ENCODE results near the gene GNG3. TPM values are rescaled to one million over a fixed set of nuclear protein-coding genes. Genes with fewer than 3 reads are reported as not detected.
"Not testable (repeated sequence)": the region's sequence is repeated elsewhere in the genome, so short reads cannot be mapped to it uniquely, and the experiment has no call there.

The GNG3 gene
- polyA plus RNA-seq, 4 donors, result 1.4 to 2.4 (median 1.9) TPM

DNA sequence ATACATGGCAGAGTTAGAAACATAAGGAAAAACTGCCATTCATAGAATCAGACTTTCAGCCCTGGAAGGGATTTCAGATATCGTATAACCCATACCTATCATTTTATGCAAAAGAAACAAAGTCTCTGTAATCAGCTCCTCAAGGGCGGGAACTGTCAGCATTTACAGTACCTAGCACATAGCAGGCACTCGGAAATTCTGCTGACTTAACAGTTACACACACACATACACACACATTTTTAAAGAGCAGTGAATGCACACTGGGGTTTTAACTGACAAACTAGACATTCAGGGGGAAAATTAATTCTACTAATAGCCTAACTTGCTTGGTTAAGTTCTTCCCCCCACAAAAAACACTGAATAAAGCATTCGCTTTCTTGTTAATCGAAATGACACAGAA is 8.7 kb downstream of the GNG3 start:
- DNase-seq (ENCODE audit: low read depth in 4 of 4, low spot score in 3 of 4), result no peak

DNA sequence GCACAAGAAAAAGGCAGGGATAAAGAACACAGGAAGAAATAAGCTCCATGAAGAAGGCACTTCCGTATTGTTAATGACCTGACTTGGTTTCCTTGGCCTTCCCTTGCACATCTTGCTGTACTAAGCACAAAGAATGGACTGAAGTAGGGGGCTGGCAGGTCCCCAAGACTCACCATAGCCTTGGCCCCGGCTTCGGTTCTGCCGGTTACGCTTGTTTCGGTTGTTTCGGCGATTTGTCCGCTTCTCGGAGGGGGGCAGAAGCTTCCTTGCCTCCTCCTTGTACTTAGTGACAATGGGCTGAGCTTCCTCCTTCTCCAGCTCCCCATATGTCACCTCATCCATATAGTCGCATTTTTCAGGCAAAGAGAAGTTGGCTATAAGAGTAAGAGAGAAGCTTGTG is 9.3 kb downstream of the GNG3 start:
- no peak for DNase-seq (ENCODE audit: low read depth in 4 of 4, low spot score in 3 of 4)

DNA sequence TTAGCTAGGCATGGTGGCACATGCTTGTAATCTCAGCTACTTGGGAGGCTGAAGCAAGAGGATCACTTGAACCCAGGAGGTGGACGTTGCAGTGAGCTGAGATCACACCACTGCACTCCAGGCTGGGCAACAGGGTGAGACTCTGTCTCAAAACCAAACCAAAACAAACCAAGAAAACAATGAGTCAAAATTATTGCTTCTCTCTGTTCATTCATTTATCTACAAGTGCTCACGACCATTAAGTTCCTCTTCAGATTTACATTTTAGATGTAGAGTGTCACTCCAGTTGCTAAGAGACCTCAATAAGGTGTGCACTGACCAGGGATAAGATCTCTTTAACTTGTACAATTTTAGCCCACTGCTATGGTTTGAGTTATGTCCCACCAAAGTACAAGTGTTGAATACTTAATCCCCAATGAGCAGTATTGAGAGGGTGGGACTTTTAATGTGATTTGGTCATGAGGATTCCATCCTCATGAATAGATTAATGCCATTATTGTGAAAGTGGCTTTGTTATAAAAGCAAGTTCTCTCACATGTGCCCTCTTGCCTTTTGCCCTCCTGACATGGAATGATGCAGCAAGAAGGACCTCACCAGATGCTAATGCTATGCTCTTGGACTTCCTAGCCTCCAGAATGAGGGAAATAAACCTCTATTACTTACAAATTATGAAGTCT is 12.0 kb downstream of the GNG3 start:
- no peak for DNase-seq (ENCODE audit: low read depth in 4 of 4, low spot score in 3 of 4)

DNA sequence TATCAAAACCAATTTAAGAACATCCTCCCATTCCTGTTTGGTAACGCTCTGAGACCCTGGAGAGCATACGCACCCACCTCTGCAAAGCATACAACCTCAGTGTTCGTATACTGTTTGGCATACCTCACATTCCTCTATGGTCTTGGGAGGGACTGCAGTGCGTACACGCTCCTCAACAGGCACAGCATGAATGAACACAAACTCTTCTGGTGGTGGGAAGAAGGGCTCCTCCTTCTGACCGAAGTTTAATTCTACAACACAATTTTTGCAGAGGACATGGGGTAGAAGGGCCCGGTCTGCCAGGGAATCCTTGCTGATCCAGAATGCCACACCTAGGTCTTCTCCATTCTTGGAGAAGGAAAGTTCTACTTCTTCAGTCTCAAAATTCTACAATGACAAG is 14.5 kb downstream of the GNG3 start:
- no peak for DNase-seq (ENCODE audit: low read depth in 4 of 4, low spot score in 3 of 4)

DNA sequence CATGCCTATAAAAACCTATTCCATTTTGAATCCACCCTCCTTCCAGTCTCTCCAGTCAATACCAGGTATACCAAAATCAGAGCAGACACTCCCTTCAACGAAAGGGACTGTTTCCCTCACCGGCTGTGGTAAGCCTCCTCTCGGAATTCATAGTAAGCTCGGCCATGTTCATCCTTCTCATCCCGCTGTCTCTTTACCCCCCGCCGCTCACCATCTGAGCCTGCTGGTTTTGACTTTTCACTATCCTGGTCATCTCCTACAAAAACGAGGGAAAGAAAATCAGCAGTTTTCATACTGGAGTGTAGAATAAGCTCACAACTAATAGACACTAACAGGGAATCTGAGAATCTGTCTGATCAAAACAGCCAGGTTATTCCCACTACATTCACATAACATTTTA is 16.7 kb downstream of the GNG3 start:
- DNase-seq (ENCODE audit: low read depth in 4 of 4, low spot score in 3 of 4), result no peak

DNA sequence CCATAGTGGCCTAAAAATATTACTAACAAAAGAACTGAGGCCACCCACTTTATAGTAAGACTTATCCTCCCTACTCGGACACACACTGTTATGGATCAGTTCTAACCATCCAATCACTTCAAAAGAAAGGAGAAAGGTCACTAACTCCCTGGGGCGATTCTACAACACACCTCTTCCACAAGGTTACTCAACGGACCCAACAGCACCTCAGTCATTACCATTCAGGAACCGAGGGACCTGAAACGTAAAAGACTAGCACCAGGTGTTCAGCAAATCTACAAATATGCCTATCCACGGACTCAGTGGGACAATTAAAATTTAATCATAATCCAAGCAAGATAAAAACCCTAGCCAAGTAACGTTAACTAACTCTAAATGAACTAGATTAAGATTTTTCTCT is 18.2 kb downstream of the GNG3 start:
- no peak for DNase-seq (ENCODE audit: low read depth in 4 of 4, low spot score in 3 of 4)

DNA sequence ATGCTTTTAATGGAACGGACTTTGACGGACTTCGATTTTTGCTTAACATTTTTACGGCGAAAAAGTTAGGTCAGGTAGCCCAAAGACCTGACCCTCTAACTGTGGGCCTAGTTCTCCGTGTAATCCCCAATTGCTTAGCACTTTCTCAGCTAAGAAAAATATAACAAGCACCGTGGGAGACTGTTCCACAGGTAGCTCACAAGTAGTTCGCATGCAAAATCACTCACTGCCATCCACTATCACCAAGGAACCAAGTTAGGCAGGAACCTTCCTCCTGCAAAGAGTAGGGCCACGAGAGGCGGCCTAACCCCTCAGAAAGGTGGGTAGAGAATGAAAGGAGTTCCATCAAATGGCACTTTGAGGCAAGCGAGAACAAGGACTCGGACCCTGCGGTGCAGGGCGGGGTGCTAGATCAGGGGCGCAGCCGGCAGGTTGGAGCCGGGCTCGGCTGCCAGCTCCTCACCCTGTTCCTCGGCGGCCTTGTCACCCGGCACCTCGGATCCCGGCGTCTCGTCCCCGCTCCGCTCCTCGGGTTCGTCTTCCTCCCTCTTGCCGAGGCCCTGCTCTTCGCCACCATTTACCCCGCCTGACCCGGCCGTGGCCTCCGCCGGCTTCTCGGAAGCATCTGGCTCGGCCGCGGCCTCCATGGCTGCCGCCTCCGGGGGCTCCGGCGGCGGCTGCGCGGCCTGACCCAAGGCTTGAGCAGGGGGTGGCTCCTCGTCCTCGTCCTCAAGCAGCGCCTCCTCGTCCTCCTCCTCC is 18.9 kb downstream of the GNG3 start:
- no peak for DNase-seq (ENCODE audit: low read depth in 4 of 4, low spot score in 3 of 4)

DNA sequence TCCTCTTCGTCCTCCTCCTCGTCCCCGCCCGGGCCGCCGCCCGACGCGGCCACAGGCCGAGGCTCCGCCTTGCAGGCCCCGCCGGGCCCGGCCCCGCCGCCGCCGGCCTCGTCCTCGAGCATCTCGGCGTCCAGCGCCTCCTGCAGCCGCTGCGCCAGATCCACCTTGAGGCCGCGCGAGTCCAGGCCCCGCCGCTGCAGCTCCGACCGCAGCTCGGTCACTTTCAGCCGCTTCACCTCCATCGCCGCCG is 19.4 kb downstream of the GNG3 start:
- DNase-seq (ENCODE audit: low read depth in 4 of 4, low spot score in 3 of 4), result no peak

DNA sequence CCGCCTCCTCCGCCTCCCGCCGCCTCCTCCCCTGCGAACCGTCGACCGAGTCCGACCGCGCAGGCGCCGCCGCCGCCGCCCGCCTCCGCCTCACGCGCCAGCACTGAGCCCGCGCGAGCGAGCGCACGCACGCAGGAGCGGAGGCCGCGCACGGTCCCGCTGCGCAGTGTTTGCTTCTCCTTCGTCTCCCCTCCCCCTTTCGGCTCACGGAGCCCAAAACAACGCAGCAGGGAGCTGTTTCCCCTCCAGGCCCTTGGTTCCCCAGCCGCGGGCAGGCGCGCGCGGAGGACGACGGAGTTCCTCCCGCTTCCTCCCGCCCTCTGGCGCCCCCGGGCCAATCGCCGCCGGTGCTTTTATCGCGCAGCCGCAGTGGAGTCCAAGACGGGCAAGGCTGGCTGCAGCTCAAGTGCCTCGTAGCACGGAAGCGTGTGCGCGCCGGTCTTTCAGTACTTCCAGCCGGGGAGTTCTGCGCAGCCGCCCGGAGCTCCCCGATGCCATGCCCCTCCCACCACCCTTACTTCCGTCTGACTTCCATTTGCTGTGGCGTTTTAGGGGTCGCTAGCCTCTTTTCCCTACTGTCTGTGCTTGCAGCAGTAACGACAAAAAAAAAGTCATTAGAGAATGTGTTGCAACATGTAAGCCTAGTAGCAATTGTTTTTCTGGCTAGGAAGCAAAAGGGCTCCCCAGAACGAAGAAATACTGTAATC is 19.8 kb downstream of the GNG3 start, which contains the start of gene HNRNPUL2:
TSS of gene HNRNPUL2 (minus strand) at position 293 of the 707 bp plus-strand sequence. CDS start 301 bp downstream, outside the sequence.
- DNase-seq (ENCODE audit: low read depth in 4 of 4, low spot score in 3 of 4), result peak; percentile 96 to 97 (median 97)

DNA sequence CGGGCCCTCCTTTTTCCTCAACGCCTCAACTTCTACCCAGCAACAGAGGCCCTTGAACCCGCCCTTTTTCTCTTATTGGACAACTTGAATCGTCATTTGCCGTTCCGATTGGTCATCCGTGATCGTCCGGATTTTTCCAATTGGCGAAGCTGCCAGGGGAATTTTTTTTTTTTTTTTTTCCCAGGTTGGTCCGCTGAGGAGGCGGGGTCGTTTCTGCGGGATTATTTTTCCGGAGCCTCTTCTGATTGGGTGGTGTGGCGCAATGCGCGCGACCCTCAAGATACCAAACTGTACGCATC is 20.3 kb downstream of the GNG3 start:
- peak; percentile 93 to 98 (median 98) for DNase-seq (ENCODE audit: low read depth in 4 of 4, low spot score in 3 of 4)

DNA sequence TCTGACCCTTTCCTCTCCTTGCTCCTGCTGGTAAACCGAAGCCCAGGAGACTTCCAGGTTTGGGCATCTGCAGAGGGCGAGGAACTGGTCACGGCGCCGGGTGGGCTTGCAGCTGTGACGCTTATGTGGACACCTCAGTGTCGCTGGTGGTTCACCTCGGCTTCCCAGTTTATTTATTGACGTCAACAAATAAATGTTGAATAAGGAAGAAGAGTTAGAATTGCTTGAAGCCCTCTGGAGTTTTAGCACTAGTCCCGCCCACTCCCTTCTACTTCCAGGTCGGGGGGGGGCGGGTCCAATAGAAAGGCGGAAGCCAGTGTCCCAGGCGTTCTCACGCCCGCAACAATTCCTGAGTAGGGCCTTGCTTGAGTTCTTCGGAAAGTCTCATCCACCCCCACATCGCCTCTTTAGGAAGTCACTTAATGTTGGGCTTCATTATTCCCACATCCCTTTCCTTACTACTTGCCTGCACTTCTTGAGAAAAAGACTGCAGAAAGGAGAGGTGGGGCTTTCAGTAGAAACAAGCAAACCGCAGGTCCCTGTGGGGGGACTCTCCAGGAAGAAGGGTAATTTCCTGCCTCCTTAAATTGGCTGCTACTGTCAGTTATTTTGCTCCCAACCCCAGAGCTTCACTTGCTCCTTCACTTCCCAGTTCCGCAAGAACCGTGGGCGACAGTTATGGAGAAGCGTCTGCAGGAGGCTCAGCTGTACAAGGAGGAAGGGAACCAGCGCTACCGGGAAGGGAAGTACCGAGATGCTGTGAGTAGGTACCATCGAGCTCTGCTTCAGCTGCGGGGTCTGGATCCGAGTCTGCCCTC is 20.9 kb downstream of the GNG3 start, which contains the start of gene TTC9C:
TSS of gene TTC9C (plus strand) at position 316 of the 818 bp plus-strand sequence. CDS start at position 679, 363 bp downstream.
- peak; percentile 74 to 80 (median 76) for DNase-seq (ENCODE audit: low read depth in 4 of 4, low spot score in 3 of 4)

DNA sequence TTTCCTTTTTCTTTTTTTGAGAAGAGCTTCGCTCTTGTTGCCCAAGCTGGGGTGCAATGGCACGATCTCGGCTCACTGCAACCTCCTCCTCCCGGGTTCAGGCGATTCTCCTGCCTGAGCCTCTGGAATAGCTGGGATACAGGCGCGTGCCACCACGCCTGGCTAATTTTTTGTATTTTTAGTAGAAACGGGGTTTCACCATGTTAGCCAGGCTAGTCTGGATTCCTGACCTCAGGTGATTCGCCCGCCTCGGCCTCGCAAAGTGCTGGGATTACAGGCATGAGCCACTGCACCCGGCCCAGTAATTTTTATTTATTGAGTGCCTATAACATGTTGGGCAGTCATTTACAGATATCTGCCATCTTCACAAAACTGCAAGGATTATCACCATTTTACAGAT is 22.6 kb downstream of the GNG3 start:
- DNase-seq (ENCODE audit: low read depth in 4 of 4, low spot score in 3 of 4), result not testable (repeated sequence)

DNA sequence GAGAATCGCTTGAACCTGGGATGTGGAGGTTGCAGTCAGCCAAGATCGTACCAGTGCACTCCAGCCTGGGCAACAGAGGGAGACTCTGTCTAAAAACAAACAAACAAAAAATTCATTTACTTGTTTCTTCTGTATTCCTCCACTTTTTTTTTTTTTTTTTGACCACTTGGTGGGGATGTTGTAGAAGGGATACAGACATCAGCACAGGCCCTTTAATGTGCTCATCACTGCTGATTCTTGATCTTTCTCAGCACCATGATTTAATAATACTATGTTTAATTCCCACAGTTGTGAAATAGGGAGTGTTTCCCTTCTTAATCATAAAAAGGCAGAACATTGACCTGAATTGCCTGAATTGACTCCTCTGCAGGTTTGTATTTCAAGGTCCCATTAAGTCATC is 25.4 kb downstream of the GNG3 start:
- DNase-seq (ENCODE audit: low read depth in 4 of 4, low spot score in 3 of 4), result no peak

DNA sequence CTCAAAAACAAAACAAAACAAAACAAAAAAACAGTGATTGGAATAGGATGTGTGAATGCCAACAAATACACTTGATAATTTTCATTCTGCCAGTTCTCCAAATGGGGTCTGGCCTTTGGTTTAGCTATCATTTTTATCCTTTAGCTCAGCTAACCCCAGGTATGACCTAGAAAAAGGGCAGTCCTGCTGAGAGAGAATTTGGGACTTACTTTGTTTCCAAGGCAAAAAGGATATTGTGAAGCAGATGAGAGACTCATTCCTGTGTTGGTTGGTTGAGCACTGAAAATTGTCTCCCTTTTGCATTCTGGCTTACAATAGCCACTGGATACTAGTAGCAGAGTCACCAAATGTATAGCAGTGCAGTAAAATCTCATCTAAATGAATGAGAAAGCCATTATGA is 29.7 kb downstream of the GNG3 start:
- no peak for DNase-seq (ENCODE audit: low read depth in 4 of 4, low spot score in 3 of 4)

DNA sequence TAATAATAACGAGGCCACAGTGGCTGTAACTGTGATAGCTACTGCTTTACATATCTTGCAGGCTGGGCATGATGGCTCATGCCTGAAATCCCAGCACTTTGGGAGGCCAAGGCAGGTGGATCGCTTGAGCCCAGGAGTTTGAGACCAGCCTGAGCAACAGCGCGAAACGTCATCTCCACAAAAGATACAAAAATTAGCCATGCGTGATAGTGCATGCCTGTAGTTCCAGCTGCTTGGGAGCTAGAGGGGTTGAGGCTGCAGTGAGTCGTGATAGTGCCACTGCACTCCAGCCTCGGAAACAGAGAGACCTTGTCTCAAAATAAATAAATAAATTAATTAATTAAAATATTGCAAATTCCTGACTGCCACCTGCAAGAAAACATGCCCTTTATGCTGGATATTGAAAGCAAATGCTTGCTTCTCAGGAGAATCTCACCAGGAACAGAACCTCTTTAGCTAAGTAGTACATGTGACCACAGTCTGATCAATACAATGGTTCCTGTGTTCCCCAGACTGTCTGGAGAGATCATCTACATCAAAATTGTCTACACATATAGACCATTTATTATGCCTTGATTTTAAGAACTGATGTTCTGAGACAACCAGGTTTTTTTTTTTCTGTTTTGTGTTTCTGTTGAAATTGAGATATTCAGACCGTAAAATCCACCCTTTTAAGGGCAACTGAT is 40.1 kb downstream of the GNG3 start:
- no peak for DNase-seq (ENCODE audit: low read depth in 4 of 4, low spot score in 3 of 4)

DNA sequence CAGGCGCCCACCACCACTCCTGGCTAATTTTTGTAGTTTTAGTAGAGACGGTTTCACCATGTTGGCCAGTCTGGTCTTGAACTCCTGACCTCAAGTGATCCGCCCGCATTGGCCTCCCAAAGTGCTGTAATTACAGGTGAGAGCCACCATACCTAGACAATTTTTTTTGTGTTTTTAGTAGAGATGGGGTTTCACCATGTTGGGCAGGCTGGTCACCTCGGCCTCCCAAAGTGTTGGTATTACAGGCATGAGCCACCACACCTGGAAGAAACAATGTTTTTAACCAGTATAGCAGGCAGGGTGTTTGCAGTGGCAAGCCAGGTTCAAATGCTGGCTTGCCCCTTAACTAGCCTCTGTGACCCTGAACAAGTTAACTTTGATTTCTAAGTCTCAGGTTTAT is 42.5 kb downstream of the GNG3 start:
- not testable (repeated sequence) for DNase-seq (ENCODE audit: low read depth in 4 of 4, low spot score in 3 of 4)

DNA sequence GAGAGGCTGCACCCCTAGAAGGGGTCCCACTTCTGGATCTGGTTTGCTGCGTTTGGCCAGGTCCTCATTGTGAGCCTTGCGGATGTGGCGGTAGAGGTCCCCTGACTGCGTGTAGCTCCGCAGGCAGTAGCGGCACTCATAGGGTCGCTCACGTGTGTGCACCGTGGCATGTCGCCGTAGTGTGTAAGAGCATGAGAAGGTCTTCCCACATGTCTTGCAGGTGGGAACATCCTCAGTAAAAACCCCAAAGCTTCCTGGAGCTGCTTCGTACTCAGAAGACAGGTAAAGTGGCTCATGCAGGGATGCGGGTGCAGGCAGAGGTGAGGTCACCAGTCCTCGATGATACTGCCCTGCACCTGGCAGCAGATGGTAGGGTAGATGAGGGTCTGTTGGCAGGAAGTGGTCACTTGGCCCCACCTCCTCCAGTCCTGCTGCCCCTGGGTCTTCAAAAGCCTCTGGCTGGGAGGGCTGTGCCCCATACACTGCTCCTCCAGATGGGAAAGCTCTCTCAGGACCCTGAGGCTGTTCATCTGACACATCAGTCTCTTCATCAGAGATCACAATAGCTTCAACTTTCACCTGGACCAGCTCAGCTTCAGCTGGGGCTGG is 44.8 kb downstream of the GNG3 start:
- no peak for DNase-seq (ENCODE audit: low read depth in 4 of 4, low spot score in 3 of 4)

DNA sequence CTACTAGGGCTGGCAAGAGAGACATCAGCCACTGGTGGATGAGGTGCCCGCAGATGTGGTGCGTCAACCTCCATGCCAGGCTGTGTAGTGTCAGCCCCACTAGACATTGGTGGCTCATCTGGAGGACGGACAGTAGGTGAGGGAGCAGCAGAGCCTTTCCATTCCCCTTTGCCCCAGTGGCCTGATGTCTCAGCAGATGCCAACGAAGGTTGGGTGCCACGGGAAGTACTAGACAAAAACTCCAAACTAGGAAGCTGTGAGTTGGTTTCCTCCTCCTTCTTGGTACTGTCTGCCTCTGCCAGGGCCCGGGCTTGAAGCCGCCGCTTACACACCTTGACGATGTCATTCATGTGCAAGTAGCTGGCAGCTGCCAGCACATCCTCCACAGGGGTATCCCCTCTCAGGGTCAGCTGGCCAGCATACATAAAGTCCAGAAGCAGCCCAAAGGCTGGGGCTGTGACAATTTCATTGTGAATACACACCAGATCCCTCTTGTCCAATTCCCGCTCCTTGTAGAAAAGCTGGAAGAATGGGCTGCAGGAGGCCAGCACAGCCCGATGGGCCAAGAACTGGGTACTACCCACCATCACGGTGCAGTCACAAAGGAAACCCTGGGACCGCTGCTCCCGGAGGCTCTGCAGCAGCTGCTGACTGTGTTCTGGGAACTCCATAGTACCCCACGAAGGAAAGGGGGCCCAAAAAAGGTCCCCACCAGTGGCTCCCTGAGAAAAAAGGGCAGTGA is 45.7 kb downstream of the GNG3 start:
- DNase-seq (ENCODE audit: low read depth in 4 of 4, low spot score in 3 of 4), result no peak

Data from right renal pelvis (tissue), 4 donors.